ENCODE results near the gene CCBE1.
"Not testable (repeated sequence)": the region's sequence is repeated elsewhere in the genome, so short reads cannot be mapped to it uniquely, and the experiment has no call there.

The CCBE1 gene

DNA sequence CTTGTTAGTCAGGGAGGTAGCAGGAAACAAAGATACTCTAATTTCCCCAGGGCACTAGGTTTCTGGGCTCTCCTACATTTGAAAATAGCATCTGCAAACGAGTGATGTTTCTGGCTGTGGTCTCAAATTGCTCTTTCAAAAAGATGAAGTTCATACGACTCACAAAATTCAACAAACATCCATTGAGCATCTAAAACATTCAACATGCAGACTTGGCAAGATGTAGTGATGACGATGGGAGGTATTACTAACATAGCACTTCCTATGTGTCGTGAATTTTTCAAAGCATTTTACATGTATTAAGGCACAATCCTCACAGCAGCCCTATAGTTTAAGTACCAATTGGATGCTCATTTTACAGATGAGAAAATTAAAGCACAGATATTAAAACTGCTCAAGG is 5.2 kb downstream of the CCBE1 start:
- no peak for DNase-seq
- in situ Hi-C loops (cut with HindIII; ENCODE audit: low pct_ligation_motif_present, low pct_unique_long_range_greater_than_20kb, low sequenced_read_pairs), result no loop called here

DNA sequence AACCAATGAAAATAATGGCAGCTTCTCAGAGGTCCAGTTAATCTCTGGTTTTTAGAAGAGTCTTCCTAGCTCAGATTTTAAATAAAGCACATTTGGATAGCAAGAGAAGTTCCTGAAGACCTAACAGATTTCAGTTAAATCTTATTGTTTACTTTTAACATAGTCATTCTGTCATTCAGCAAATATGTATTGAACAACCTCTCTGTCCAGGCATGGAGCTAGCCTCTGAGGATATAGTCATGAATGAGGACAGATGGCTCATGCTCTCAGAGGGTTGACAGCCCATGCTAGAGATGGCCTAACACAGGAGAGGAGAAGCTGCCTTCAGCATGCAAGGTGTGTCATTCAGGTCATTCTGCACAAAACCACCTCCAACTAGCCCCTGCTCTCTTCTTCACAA is 6.2 kb downstream of the CCBE1 start:
- DNase-seq, result peak; percentile 25
- in situ Hi-C loops (cut with HindIII; ENCODE audit: low pct_ligation_motif_present, low pct_unique_long_range_greater_than_20kb, low sequenced_read_pairs), result no loop called here

DNA sequence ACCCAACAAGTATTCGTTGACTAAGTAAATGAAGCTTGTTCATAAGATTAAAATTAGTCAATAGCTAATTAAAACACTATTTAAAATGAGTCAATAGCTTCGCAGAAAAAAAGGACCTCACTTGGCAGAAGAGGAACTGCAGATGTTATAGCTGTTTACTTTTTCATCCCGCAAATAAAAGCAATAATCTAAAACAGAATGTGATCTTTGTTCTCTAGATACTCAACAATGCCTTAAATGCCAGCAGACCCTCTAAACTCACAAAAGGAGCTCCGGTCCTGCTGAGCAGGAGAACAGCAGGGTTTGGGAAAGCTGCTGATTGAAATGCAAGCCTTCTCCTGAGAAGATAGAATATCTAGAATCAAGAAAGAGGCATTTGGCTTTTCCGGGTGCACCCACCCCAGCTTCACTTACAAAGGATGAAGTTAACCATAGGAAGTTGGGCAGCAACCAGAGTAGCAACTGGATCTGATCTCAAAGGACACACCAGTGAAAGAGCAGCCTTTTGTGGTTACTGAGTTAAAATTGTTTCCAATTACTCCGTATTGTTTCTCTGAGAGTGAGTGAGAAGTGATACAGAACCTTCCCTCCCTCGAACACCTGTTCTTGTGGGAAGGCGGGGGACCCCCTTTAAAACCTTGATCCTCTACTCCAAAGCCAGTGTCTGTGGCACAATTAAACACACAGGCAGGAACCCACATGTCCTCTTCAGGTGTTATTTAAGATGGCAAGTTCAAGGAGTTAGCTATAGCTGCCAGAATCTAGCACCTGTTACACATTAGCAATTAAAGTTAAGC is 6.8 kb downstream of the CCBE1 start:
- DNase-seq, result no peak
- in situ Hi-C loops (cut with HindIII; ENCODE audit: low pct_ligation_motif_present, low pct_unique_long_range_greater_than_20kb, low sequenced_read_pairs), result no loop called here

DNA sequence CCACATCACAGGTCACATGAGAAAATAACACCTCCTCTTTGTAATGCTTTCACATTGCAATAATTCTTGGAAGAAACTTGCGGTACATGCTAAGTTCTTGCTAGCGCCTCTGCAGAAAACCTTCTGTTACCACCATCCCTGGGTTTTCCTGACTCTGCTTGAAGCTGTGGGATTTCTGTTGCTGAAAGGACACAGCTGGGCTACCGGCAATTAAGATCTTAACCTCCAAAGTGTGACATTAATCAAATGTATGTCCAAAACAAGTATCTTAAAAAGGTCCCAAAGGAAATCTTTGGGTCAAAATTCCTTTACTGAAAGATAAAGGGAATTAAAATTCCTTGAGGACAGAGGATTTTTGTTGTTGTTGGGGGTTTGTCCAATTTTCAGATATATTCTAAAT is 7.5 kb downstream of the CCBE1 start:
- in situ Hi-C loops (cut with HindIII; ENCODE audit: low pct_ligation_motif_present, low pct_unique_long_range_greater_than_20kb, low sequenced_read_pairs), result no loop called here
- no peak for DNase-seq

DNA sequence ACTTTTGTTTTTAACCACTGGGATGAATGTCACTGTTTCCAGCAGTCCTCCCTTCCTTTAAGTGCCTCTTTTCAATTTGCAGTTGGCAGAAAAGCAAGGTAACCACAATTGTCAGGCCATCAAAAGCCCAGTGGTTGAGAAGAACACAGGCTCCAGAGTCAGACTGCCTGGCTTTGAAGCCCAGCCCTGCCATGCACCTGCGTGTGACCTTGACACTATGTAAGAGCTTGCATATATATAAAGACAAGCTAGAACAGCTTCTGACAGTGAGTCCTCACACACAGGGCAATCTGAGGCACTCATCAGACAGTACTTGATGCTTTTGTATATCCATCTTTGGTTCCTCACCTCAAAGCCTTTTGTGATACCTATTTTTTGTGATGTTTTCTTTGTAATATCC is 11.0 kb downstream of the CCBE1 start:
- in situ Hi-C loops (cut with HindIII; ENCODE audit: low pct_ligation_motif_present, low pct_unique_long_range_greater_than_20kb, low sequenced_read_pairs), result no loop called here
- DNase-seq, result no peak

DNA sequence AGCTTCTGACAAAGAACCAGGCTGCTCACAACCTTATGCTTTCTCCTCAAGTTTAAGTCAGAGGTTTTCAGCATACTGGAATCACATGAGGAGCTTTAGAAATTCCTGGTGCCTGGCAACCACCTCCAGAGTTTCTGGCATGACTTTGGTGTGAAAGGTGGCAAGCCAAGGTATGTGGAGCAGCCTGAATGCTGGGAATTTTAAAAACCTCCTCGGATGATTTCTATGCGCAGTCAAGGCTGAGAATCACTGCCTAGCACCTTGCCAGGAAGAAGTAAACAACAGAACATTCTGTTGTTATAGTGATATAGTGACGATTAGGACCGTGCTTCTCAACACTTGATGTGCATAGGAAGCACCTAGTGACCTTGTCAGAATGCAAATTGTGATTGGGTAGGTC is 11.7 kb downstream of the CCBE1 start:
- no peak for DNase-seq
- in situ Hi-C loops (cut with HindIII; ENCODE audit: low pct_ligation_motif_present, low pct_unique_long_range_greater_than_20kb, low sequenced_read_pairs), result no loop called here

DNA sequence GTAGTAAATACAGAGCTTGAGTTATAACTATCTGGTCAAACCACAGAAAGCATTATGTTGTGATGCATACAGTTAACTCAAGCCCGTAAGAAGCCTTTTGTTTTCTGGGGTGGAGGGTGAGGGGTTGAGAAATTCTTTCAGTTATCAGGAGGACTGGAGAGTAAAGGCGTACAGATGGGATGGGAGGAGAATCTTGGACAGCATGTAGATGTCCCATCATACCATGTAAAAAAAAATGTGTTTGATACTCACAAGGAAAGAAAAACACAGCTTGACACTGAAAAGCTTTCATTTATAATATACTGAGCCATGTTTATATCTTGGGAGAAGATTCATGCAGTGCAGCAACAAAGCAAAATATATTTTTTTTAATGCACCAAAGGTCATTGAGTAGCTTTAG is 12.4 kb downstream of the CCBE1 start:
- no peak for DNase-seq
- in situ Hi-C loops (cut with HindIII; ENCODE audit: low pct_ligation_motif_present, low pct_unique_long_range_greater_than_20kb, low sequenced_read_pairs), result no loop called here

DNA sequence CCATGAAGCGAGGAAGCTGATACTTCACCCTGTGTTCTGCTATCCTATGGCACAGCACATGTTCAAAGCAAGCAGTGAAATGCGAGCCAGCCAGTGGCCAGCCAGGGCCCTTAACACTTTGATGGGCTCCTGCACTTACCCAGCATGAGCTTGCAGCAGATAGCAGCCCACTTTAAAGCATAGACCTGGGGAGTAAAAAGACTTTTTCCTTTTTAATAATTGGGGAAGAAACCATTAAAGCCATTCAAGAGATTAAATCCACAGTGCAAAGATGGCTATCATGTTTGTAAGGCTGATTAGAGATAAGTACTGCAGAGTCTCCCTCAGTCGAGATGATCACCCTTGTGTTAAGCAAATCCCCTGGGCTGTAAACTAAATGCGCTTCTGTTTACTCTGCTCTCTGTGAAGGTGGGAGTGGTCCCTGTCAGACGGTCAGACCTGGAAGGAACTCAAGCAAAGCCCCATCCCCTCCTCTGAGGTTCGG is 15.7 kb downstream of the CCBE1 start:
- no peak for DNase-seq
- in situ Hi-C loops (cut with HindIII; ENCODE audit: low pct_ligation_motif_present, low pct_unique_long_range_greater_than_20kb, low sequenced_read_pairs), result no loop called here

DNA sequence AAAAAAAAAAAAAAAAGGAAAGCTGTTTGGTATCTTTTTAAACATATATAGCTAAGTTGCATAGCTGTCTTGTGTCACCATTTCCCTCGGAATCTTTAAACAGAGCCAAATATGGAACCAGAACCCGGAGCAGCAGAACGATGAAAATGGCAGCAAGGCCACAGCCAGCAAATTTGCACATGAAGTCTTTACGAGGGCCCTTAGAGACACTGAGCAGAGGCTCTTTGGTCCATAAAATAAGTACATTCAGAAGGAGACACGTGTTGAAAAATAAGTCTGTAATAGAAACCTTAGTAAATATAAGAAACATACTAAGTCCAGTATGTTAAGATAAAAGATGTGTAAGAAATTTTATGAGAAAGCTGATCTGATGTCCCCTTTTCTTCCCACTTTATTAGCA is 16.2 kb downstream of the CCBE1 start:
- in situ Hi-C loops (cut with HindIII; ENCODE audit: low pct_ligation_motif_present, low pct_unique_long_range_greater_than_20kb, low sequenced_read_pairs), result no loop called here
- no peak for DNase-seq

DNA sequence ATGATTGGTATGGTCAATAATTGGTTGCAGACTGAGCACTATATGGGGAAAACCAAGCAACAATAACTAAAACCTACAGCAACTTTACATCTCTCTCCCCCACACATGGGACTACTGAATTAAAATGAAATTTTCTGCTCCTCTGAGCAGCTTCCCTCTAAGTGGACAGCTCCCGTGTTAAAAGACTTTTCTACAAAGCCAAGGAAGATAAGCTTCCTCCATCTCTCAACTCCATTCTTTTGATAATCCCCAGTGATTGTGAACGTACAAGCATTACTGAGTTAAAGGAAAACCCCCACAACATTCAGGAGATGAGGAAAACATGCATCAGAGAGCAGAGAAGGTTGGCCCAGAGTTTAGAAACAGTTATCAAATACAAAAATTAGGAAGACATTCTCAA is 21.9 kb downstream of the CCBE1 start:
- in situ Hi-C loops (cut with HindIII; ENCODE audit: low pct_ligation_motif_present, low pct_unique_long_range_greater_than_20kb, low sequenced_read_pairs), result no loop called here
- no peak for DNase-seq

DNA sequence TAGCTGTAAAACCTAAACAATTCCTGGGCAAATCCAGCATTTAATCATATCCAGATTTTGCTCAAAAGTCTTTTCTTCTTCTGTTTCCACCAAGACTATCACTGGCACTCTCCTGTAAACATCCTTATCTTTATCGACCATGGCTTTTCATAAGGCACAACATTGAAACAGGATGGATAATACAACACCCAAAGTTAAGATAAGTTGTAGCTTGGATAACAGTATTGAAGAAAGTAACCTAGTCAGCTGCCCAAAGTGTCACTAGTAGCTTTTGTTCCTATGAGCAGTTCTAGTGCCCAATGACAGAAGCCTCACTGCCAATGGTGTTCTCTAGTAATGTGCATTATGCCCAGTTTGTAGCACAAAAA is 22.3 kb downstream of the CCBE1 start:
- in situ Hi-C loops (cut with HindIII; ENCODE audit: low pct_ligation_motif_present, low pct_unique_long_range_greater_than_20kb, low sequenced_read_pairs), result no loop called here
- DNase-seq, result no peak

DNA sequence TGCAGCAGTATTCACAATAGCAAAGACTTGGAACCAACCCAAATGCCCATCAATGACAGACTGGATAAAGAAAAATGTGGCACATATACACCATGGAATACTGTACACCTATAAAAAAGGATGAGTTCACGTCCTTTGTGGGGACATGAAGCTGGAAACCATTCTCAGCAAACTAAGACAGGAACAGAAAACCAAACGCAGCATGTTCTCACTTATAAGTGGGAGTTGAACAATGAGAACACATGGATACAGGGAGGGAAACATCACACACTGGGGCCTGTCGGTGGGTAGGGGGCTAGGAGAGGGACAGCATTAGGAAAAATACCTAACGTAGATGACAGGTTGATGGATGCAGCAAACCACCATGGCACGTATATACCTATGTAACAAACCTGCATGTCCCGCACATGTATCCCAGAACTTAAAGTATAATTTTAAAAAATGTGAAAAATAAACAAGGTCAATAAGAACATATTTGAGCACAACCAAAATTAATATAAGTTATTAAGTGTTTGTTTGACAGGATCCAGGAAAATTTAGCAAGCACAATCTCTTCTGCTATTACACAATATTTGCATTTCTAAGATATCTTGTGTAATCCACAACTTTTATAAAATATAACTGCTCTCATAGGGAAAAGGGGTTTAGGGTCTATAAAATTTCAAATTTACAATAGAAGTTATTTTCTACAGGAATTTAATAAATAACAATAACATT is 22.9 kb downstream of the CCBE1 start:
- DNase-seq, result no peak
- in situ Hi-C loops (cut with HindIII; ENCODE audit: low pct_ligation_motif_present, low pct_unique_long_range_greater_than_20kb, low sequenced_read_pairs), result no loop called here

DNA sequence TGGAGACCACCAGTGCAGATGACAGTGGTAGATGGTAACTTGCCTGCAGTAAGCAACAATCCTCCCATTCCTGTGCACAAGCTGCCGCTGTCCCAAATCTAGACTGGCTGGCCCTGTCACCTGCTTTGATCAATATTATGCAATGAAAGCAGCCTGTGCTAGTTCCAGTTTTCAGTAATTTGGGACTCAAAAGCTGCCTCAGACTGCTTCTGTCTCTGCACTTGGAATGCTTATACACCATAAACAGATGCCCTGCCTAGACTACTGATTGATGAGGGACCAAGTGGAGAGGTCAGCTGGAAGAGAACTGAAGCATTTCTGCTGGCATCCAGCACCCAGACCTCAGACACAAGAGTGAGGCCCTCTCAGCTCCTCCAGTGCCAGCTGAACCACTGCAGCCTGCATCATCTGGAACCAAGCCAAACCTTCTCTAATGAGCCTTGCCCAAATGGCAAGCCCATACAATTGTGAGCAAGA is 24.9 kb downstream of the CCBE1 start:
- in situ Hi-C loops (cut with HindIII; ENCODE audit: low pct_ligation_motif_present, low pct_unique_long_range_greater_than_20kb, low sequenced_read_pairs), result no loop called here
- peak; percentile 69 for DNase-seq

DNA sequence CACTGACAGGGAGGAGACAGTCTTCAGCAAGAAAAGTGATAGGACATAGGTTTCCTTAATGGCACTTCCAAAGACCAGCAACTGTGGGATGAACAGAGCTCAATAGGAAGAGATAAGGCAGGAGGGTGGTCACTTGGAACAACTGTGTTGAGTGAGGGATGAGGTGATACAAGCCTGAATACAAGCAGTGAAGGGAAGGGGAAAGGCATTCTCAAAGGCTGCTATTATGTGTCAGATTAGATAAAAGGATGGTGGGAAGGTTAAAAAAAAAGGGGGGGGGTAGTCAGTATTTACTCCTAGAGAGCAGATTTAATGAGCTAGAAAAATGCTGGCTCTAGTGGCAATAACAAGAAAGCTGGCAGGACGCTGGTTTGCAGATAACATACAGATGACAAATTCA is 25.7 kb downstream of the CCBE1 start:
- no peak for DNase-seq
- in situ Hi-C loops (cut with HindIII; ENCODE audit: low pct_ligation_motif_present, low pct_unique_long_range_greater_than_20kb, low sequenced_read_pairs), result no loop called here

DNA sequence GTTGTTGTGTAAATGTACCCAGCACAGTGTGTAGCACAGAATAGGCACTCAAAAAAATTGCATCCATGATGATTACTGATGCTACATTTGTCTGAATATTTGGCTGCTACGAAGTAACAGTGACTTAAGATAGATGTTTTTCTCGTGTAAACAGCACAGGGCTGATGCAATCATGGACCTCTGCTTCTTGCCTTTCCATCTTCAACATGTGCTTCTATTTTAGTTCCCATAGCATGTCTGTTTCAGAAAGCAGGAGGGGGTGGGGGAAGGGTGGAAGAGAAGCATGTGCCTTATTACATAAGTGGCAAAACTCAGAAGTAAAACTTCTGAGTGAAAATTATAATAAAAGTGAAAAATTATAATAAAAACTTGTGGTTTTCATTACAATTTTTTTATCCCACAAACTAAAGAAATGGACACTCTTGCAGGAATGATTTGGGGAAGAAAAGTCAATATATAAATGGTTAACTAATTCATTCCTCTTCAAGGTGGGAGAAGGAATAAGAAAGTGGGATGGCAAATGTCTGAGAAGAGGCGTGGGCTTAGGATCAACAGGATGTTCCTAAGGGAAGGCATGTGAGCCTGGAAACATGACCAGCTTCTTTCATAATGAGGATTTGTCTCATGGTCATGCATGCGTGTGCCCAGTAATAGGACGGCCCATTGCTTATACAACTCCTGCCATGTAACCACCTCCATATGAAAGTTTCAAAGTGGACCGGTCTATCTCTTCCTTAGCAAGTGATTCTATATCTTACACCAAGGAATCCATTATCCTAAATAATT is 27.2 kb downstream of the CCBE1 start:
- DNase-seq, result no peak
- in situ Hi-C loops (cut with HindIII; ENCODE audit: low pct_ligation_motif_present, low pct_unique_long_range_greater_than_20kb, low sequenced_read_pairs), result no loop called here

DNA sequence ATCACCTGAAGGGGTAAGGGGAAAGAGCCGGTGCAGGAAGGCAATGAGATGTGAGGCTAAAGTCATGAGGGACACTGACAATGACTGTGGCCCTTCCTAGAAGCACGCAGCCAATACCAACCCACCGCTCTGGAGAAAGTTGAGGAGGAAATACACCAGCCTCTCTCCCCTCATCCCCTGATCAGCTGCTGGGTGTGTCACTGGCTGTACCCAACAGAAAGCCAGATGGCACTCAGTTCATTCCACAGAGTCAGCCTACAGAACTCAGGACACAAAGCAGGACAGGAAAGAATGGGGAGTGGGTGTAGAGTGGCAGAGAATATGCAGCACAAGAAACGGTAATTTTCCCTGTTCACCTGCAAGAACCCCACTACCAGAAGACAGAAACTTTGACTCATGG is 29.7 kb downstream of the CCBE1 start:
- in situ Hi-C loops (cut with HindIII; ENCODE audit: low pct_ligation_motif_present, low pct_unique_long_range_greater_than_20kb, low sequenced_read_pairs), result no loop called here
- no peak for DNase-seq

DNA sequence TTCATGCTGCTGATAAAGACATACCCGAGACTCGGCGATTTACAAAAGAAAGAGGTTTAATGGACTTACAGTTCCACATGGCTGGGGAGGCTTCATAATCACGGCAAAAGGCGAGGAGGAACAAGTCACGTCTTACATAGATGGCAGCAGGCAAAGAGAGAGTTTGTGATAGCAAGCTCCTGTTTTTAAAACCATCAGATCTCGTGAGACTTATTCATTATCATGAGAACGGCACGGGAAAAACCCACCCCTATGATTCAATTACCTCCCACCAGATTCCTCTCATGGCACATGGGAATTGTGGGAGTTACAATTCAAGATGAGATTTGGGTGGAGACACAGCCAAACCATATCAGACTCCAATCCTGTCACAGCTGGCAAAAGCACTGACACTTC is 31.2 kb downstream of the CCBE1 start:
- DNase-seq; in situ Hi-C loops (cut with HindIII; ENCODE audit: low pct_ligation_motif_present, low pct_unique_long_range_greater_than_20kb, low sequenced_read_pairs): not testable (repeated sequence)

DNA sequence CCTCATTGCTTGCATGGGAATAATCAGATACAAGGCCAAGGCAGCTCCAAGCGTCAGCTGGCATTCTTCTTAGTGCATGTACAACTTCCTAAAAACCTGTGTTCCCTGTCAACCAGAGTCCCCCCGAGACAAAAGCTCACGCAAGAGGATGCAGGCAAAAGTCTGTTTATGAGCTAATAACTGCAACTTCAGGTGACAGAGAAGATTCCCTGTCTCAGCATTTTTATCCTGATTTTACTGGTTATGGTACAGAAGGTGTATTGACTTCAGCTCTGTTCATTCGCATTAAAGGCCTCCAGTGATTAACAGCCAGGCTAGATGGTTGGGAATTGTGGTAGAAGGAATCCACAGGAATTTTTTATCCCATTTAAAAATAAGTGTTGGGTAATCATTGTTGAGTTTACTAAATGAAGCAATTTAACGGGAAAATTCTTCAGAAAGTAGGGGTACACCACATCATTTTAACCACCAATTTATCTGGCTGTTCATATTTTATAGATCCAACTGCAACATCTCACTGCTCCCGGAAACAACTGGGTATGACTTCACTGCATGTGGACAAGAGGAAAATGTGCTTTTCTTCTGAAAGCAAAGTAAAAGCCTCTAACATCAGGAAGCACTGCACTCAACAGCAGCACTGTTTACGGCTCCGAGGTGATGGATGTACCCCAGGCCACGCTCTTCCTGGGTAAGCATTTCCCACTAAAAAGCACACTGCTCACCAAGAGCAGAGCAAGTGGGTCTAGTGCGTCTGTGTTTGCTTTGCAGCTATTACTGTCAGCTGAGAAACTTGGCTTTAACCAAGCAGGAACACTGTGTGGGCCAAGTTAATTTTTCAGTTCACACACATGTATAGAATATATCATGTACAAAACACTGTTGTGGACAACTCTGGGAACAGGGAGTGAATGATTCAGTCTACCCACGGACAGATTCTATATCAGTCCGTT is 31.9 kb downstream of the CCBE1 start:
- DNase-seq, result no peak
- in situ Hi-C loops (cut with HindIII; ENCODE audit: low pct_ligation_motif_present, low pct_unique_long_range_greater_than_20kb, low sequenced_read_pairs), result no loop called here
